Right hindlimb (tissue), 1 donor: ENCODE results near the gene FGGY.
"Not testable (repeated sequence)": the region's sequence is repeated elsewhere in the genome, so short reads cannot be mapped to it uniquely, and the experiment has no call there.

Source experiments
- DNase-seq: peaks from one replicate; pipeline ENCODE4 v3.0.0-alpha.2; 2018

The FGGY gene

GRCh38 chr1:59689730-59690129 is 392.8 kb downstream of the FGGY start:
- no peak for DNase-seq

DNA sequence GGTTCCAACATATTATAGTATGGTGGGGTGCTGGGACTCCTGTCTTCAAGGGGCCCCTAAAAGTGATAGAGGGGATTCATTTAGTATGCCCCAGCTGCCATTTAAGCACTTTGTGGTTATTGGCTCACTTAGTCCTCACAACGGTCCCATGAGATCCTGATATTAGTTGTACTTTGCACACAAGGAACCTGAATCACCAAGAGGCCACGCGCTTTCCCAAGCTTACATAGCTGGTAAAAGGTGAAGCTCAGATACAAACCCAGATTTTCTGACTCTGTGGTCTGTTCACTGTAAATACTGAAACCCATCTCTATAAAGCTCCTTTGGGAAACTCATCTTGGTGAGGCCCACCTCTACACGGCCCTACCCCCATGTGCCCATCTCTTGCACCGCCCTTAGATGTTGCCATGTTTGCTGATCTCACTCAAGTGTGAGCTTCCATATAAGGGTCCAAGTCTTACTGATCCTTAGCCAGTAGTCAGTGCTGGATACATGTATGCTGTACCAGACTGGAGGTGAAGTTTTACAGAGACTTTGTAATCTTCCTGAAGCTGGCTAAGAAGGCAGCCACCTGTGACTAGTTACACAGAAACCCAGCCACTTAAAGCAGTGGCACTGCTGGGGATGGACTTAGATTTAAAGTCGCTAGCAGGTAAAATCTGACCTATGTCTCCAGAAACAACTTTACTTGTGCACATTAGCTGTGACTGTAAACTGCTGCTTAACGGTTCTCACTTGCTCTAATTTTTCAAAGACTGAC is 393.5 kb downstream of the FGGY start:
- DNase-seq, result no peak

- peak; percentile 79 for DNase-seq
These were observed 394.4 kb downstream of the FGGY start for GRCh38 chr1:59691261-59691660.

DNA sequence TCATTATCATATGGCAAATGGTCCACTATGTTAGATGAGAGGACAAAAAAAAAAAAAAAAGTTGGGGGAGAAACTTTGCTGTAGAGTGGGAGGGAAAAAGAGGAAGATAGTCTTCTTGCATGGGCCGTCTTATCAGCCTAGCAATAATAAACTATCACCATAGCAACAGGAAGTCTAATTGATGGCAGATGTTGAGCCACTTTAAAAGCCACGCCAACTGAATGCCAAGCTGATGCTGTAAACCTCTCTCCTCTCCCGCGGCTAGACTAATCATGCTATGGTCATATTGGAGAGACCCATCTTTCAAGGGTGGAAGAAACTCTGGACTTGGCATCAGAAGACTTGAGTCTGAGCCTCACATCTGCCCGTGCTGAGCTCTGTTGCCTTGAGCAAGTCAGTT is 395.7 kb downstream of the FGGY start:
- DNase-seq, result no peak

DNA sequence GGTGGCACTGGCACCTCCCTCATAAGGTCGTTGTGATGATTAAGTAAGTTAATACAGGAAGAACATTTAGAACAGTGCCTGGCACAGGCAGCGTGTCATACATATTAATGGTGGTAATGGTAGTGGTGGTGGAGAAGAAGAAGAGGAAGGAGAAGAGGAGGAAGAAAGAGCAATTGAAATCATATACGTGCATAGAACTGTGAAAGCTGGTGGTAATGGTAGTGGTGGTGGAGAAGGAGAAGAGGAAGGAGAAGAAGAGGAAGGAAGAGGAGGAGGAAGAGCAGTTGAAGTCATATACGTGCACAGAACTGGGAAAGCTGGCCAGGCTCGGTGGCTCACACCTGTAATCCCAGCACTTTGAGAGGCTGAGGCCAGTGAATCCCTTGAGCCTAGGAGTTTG is 396.5 kb downstream of the FGGY start:
- no peak for DNase-seq

GRCh38 chr1:59695252-59695651 is 398.4 kb downstream of the FGGY start:
- DNase-seq, result no peak

GRCh38 chr1:59696421-59697115 is 399.7 kb downstream of the FGGY start:
- no peak for DNase-seq

- no peak for DNase-seq
These were observed 400.4 kb downstream of the FGGY start for GRCh38 chr1:59697150-59697800.

GRCh38 chr1:59698386-59698785 is 401.5 kb downstream of the FGGY start:
- no peak for DNase-seq

DNA sequence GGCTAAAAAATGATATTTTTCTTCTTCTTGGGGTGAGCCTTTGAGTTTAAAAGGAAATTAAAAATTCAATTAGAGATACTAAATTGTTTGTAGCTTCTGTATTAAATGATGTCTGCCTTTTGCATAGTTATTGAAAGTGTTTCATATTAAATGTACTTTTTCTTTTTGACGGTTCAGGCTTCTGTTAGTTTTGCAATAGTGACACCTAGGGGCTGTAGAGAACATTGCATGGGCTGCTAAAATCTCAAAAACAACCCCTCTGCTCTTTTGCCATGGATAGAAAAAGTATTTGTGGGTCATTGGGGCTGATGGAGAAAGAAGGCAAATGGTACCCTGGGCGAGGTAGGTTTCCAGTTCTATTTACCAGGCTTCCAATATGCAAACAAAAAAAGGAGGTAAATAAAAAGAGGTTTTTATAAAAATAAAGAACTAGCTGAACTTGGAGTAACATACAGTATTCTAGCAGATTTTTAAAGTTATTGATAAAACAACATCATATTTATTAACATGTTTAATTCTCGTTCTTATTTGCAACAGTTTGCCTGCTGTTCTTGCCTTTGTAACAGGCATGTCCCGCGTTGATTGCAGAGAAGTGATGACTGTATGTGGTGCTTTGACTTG is 402.4 kb downstream of the FGGY start:
- peak; percentile 41 for DNase-seq

DNA sequence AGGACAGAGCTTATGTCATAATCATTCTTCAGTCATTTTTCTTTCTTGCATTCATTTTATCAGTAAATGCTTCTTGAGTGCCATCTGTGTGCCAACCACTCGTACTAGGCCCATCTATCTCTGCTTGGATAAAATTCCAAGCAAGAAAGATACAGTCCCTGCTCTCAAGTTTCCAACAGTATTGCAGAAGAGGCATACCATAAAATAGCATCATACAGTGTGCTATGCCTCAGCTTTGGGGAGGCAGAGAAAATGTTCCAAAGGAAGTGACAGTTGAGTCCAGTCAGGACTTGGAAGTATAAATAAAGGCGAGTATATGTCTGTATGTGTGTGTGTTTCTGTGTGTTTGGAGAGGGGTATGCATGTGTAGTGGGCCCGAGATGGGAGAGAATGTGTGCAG is 404.5 kb downstream of the FGGY start:
- DNase-seq, result no peak

DNA sequence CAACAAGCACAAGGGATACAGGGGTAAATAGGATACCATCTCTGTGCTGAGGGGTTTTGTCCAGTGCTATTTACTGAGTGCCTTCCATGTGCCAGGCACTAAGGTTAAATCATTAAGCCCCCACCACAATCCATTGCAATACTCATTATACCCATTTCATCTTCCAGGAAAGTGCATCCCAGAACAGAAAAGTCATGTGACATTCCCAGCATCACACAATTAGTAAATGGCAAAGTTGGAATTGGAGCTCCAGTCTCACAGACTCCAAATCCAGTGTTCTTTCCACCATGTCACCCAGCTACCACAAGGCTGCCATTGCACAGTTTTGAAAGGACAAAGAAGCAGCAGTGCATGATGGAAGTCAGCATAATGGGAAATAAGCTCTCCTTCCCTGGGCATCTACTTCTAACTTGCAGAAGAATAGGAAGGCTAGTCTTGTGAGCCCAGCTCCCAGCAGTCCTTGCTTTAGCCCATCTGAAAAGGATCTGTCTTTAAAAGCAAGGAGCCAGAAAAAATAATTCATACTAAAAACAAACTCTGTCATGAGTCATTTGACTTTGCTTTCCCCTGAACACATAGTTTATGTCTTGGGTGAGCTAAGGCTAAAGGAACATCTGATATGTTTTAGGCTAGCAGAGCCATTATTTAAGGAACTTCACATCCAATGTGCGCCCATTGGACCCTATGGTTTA is 406.5 kb downstream of the FGGY start:
- DNase-seq, result no peak

GRCh38 chr1:59703918-59704378 is 407.1 kb downstream of the FGGY start:
- no peak for DNase-seq

DNA sequence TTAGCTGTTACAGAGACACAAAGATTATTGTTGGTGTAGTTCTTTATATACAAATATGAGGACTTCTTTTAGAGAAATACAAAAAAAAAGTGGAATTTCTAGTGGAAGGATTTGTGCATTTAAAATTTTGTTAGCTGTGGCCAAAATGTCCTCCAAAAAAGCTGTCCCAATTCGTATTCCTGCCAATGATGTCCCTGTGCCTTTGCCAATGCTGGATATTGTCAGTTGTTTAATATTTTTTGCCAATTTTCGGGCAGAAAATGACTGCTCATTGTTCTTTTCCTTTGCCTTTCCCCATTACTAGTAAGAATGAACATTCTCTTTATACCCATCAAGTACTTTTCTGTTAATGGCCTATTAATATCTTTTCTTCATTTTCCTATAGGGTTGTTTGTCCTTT is 407.8 kb downstream of the FGGY start:
- DNase-seq, result no peak

DNA sequence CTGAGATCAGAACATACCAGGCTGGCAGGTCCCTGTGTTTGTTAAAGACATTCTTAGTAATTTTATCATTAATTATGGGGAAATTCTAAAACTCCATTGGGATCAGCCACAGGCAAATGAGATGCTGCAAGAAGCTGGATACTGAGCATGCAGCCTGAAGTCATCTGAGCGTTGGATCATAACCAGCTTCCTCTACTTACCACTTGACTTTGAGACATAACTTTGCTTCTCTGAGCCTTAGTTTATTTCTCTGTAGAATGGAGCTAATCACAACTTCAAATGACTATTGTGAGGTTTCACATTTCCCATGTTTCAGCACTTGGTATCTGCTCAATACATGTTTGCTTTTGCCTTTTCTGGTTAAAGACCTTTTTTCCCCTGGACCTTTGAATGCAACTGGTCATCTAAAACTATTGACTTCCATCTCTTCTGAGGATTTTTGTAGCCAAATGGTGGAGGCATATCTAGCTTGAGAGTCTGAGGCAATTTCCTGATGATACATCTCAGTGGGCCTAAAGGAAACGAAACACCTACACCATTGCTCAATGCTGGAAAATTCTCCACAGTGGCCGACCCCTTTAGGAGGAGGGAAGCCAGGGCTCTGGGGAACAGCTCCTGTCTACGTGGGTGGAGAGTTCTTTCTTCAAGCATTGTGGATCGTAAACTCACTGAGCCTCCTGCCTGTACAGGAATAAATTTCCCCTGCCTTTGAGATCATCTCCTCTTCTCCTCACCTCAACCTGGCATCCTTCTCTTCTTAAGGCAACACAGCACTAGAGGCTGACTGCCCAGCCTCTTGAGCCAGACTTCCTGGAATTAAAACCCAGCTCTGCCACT is 408.8 kb downstream of the FGGY start:
- no peak for DNase-seq

GRCh38 chr1:59706303-59706599 is 409.4 kb downstream of the FGGY start:
- no peak for DNase-seq

- DNase-seq, result peak; percentile 50
These were observed 410.4 kb downstream of the FGGY start for GRCh38 chr1:59707178-59707791.

- DNase-seq, result no peak
These were observed 412.4 kb downstream of the FGGY start for GRCh38 chr1:59709333-59709732.

DNA sequence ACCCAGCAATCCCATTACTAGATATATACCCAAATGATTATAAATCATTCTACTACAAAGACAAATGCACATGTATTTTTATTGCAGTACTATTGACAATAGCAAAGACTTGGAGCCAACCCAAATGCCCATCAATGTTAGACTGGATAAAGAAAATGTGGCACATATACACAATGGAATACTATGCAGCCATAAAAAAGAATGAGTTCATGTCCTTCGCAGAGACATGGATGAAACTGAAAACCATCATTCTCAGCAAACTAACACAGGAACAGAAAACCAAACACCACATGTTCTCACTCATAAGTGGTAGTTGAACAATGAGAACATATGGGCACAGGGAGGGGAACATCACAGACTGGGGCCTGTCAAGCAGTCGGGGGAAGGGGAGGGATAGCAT is 414.0 kb downstream of the FGGY start:
- DNase-seq, result not testable (repeated sequence)

DNA sequence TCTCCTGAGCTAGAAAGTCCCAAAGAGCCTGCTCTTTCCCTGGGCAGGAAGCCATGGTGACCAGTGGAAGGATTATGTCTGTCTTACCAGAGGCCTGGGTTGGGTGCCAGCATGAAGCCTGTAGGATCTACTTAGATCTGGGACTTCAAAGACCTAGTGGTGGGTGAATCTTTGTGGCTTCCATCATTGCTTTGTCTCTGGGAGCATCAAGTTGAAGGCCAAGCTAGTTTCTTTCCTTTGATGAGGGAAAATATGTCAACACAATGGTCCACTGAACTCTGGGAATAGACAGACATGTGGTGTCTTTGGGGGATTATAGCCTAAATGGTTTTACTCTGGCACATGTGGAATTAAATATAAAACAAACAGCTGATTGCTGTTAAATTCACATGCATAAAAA is 417.3 kb downstream of the FGGY start:
- no peak for DNase-seq

GRCh38 chr1:59714966-59715365 is 418.1 kb downstream of the FGGY start:
- DNase-seq, result no peak

- no peak for DNase-seq
These were observed 419.9 kb downstream of the FGGY start for GRCh38 chr1:59716832-59717231.
